GM12892 (cell line): ENCODE measurements around the gene CAPZA1.
A peak's percentile ranks its signal among the peaks of the same experiment; 100 is the strongest.
"Not testable (repeated sequence)": the region's sequence is repeated elsewhere in the genome, so short reads cannot be mapped to it uniquely, and the experiment has no call there.

ENCODE experiments used
- DNase-seq: peaks from one replicate; pipeline ENCODE4 v3.0.0; 2011; ENCODE audit not compliant: insufficient read length
- FAIRE-seq: peaks from 2 replicates; lab custom pipeline; 2011; peaks lifted over from hg19 to GRCh38; lab: Jason Lieb, UNC
- POLR2A ChIP-seq: IDR thresholded peaks from 2 replicates; pipeline ENCODE4 v1.6.1; 2011; ENCODE audit warnings: low read depth, low read length, control low read depth
- POLR2AphosphoS5 ChIP-seq: IDR thresholded peaks from 2 replicates; pipeline ENCODE4 v1.6.1; 2011; ENCODE audit warnings: low read depth, low read length, control low read depth
- TAF1 ChIP-seq: IDR thresholded peaks from 2 replicates; pipeline ENCODE4 v1.6.1; 2011; ENCODE audit warnings: low read depth, mild to moderate bottlenecking, control low read depth, low read length, borderline replicate concordance

CAPZA1 gene

DNA sequence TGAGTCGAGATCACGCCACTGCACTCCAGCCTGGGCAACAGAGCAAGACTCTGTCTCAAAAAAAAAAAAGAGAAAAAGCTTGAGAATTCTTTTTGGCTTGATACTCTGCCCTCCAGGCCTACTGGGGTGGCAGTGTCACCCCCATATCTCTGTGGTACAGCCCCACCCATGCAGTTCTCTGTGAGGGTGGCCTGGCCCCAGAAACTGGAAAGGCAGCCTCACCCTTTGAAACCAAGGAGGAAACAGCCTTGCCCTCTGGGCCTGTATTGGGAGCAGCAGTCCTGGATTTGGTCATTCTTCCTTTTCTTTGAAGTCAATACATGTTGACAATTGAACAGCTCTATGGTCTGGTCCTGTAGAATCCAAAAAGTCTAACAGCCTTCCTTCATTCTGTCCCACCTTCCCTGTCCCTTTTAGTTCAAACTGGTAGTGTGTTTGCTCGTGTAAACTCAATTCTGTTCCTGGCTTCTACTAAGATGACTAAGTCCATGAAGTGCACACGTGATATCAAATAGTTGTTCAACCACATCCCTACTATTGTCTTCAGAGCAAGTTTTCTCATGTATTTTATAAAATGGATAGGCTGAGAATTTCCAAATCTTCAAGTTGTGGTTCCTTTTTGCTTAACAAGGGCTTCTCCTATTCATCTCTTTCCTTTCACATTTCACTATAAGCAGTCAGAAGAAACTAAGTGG lies 13.9 kb upstream of the CAPZA1 start:
- FAIRE-seq (no peak), DNase-seq (no peak)
- no peak for TF ChIP-seq TAF1
- no peak for TF ChIP-seq POLR2AphosphoS5
- TF ChIP-seq POLR2A, result no peak

DNA sequence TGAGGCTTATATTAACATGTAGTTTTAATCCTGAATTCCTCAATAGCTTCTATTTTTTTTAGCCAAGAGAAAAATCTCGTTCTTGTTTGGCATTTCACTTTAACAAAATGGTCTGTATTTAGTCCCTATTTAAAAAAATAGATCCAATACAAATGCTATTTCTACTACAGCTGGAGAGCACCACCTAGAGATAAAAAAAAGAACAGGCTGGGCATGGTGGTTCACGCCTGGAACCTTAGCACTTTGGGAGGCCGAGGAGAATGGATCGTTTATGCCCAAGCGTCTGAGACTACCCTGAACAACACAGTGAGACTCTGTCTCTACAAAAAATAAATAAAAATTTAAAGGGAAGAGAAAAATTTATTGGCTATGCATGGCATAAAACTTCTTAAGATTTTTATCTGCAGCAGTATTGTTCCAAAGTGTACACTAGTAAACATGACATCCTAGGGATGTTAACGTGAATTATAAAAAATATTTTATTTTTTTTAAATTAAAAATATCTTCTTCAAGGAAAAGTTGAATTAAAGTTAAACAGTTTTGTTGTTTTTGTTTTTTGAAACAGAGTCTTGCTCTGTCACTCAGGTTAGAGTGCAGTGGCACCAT lies 5.1 kb upstream of the CAPZA1 start:
- TF ChIP-seq TAF1, result no peak
- TF ChIP-seq POLR2A, result no peak
- TF ChIP-seq POLR2AphosphoS5, result no peak
- FAIRE-seq, result no peak
- no peak for DNase-seq

DNA sequence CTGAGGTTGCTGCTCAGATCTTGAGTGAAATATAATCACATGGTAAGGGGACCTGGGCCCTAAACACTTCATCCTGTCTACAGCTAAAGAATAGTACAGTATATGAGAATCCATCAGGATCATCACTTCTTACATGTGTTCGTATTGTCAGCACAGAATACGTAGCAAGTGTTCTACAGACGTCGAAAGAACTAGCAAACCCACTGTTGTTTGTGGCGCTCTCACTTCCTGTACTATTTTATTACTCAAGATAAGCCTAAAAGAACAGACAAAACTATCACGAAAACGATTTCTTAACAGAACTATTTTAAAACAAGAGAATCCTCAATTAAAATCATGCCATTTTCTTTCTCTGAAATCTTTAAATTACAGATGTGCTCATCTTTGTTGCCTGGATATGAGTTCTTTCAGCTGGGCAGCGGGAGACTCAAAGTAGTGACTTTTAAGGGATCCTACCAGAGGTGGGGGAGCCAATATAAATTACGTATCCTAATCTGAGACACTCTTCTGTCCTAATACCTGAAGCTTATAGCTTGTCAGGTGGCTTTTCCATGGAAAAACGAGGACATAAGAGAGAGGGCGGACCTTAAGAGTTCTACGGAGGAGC lies 1.4 kb upstream of the CAPZA1 start:
- no peak for DNase-seq
- no peak for TF ChIP-seq POLR2AphosphoS5
- no peak for TF ChIP-seq POLR2A
- TF ChIP-seq TAF1, result no peak
- peak; percentile 42 for FAIRE-seq

DNA sequence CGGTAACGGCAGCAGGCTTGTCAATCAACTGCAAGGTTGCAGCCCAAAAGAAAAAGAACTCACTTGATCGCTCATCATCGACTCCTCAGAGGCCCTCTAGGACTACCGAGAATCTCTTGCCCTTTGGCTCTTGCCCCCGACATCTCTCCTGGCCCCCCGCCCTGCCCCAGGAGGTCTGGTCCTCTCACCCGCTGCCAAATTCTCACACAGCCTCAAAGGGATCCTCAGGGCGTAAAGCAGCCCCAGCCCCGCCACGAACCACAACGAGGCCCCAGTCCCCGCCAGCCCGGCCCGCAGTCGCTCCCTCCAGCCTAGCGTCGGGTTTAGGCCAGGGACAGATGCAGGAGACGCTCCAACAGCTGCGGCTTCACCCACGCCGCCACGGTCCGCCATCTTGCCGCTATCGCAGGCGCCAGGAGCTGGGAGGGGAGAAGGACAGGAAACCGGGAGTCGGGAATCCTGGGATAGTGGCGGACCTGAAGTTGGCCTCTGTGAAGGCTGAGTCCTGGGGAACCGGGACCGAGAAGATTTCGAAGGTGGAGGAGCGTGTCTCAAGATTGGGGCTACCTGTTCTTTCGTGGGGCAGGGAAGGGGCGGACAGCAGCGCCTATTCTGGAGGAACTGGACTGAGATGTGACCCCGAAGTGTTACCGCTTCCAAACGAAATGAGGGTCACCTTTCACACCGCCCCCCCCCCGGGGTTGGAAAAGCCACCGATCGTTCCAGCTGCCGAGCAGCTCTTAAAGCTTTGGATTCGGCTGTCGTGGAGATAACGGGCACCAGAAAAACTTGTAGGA lies 713 bp upstream of the CAPZA1 start, which contains the start of gene ST7L:
Gene ST7L, minus strand, starts transcription at position 421 of the 797 bp plus-strand sequence. Its CDS starts 28 bp downstream, at position 393.
- peak; percentile 41; the same call in 1 of the 2 replicates for TF ChIP-seq POLR2AphosphoS5
- peak; percentile 53; the same call in 1 of the 2 replicates for TF ChIP-seq TAF1
- TF ChIP-seq POLR2A, result peak; percentile 56; the same call in 1 of the 2 replicates
- no peak for DNase-seq
- FAIRE-seq, result peak; percentile 36

DNA sequence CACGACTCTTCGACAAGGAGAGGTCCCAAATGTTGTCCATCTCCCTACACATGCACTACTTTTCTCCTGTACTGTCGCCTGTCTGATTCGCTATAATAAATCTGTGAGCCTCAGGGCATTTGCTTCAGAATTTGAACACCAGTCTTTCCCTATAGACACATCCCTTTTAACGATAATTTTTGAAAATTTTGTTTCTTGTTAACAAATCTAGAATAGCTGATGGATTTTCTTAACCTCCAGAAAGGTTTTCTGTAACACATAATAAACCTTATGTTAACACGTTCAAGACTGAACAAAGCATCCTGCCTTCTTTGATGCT lies 704 bp downstream of the CAPZA1 start:
- TF ChIP-seq POLR2A (no peak), TAF1 (no peak), POLR2AphosphoS5 (no peak)
- no peak for DNase-seq
- no peak for FAIRE-seq

DNA sequence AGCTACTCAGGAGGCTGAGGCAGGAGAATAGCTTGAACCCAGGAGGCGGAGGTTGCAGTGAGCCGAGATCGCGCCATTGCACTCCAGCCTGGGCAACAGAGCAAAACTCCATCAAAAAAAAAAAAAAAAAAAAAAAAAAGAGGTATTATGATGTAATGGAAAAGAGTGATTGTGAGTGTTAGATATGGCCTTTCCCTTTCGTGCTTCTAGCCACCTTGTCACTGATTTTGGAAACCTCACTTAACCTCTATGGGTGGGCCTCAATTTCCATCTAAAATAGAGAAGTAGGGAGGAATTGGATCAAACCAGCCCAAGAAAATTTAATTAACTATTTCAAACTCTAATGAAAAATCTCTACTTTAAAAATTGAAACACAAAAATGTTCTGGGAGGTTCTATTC lies 4.9 kb downstream of the CAPZA1 start:
- not testable (repeated sequence) for FAIRE-seq, DNase-seq

DNA sequence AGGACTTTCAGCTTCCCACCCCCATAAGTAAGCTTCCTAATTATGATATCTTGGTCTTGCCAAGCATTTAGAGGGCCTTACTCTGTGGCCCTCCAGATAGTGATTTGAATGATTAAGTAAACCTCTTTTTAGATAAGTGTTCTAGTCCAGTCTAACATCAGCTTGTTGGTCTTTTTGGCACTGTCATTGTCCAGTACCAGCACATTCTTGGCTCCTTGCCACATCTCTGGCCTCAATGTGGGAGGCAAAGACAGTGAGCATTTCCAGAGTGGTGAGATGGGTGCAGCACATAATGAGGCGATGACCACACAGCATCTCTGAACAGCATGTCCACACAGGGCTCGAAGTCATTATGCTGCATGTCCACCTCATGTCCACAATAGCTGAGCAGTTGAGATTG lies 6.1 kb downstream of the CAPZA1 start:
- TF ChIP-seq TAF1, result no peak
- TF ChIP-seq POLR2A, result no peak
- no peak for TF ChIP-seq POLR2AphosphoS5
- no peak for DNase-seq
- peak; percentile 9 for FAIRE-seq

DNA sequence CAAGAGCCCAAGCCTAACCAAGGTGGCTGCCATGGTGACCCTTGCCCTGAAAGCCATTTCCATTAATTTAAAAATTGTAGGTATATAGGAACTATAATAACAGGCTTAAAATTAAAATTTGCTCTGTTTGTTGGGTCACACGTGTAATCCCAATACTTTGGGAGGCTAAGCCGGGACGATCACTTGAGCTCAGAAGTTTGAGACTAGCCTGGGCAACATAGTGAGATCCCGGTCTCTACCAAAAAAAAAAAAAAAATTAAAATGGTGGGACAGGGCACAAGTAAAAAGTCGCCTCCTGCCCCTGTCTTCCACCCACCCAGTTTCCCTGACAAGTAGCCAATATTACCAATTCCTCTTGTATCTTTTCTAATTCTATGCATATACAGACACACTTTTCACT lies 6.6 kb downstream of the CAPZA1 start:
- DNase-seq (no peak), FAIRE-seq (no peak)

DNA sequence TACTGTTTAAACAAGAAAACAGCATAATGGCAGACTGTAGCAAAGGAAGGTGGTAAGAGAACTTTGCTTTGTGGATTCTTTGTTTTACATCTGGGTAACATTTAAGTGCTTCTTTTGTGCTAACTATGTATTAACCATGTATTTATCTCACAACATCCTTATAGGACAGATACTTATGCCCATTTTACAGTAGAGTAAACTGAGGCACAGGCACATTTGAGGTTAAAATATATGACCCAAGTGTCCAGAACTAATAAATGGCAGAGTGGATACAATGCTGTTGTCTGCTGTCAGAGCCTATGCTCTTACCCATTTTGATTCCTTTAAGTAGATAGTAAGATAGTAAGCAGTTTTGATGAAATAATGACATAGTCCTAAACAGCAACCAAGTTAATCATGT lies 7.3 kb downstream of the CAPZA1 start:
- TF ChIP-seq POLR2AphosphoS5 (no peak), POLR2A (no peak), TAF1 (no peak)
- no peak for DNase-seq

More for the DNA sequence above, 6.6 kb downstream of the CAPZA1 start:
- TF ChIP-seq POLR2A, result no peak
- no peak for TF ChIP-seq POLR2AphosphoS5
- TF ChIP-seq TAF1, result no peak

DNA sequence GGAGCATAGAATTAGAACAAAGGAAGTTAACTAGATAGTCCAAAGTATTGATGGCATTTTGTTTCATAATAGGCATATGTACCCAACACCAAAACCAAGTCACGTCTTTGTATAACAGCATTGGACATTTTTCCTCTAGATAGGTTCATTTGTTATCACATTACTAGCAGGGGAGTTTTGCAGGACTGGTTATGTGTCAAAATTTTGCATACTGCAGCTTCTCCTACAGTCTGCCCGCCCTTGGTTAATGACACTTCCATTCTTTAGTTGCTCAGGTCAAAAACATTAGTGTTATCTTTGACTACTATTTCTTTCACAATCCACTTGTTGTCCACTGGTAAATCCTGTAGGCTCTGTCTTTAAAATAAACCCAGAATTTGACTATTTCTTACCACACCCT lies 8.9 kb downstream of the CAPZA1 start:
- DNase-seq (no peak), FAIRE-seq (peak; percentile 17)
- no peak for TF ChIP-seq POLR2A

More for the DNA sequence above, 7.3 kb downstream of the CAPZA1 start:
- FAIRE-seq, result no peak

DNA sequence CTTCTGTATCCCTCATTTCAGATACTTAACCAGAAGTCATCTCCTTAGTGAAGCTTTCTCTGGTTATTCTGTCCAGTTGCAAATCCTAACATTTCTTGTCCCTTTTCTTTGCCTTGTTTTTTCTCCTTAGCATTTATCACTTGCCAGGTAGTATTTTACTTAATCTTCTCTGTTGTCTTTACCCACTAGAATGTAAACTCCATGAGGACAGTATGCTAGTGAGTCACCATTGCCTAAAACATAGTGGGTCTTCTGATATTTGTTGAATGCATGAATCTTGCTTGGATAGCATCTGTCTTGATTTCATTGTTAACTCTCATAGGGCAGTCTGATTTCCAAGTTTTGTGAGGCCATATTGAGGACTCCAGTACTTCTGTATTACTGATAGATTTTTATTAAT lies 9.6 kb downstream of the CAPZA1 start:
- DNase-seq, result no peak
- no peak for FAIRE-seq
- TF ChIP-seq TAF1, result no peak
- no peak for TF ChIP-seq POLR2AphosphoS5
- no peak for TF ChIP-seq POLR2A

DNA sequence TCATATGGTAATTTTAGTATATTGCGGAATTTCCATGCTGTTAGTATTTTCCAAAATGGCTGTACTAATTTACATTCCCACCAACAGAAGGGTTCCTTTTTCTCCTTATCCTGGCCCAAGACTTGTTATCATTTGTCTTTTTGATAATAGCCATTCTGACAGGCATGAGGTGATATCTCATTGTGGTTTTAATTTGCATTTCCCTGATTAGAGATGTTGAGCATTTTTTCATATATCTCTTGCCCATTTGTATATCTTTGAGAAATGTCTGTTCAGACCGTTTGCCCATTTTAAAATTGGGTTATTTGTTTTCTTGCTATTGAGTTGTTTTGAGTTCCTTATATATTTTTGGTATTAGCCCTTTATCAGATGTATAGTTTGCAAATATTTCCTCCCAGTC lies 14.0 kb downstream of the CAPZA1 start:
- FAIRE-seq, result no peak
- no peak for TF ChIP-seq POLR2A
- TF ChIP-seq TAF1, result no peak
- no peak for TF ChIP-seq POLR2AphosphoS5
- DNase-seq, result no peak
